Measurements from ENCODE around the gene DCAF17. TPM values are rescaled to one million over a fixed set of nuclear protein-coding genes. Genes with fewer than 3 reads are reported as not detected.
A peak's percentile ranks its signal among the peaks of the same experiment; 100 is the strongest.
"Not testable (repeated sequence)": the region's sequence is repeated elsewhere in the genome, so short reads cannot be mapped to it uniquely, and the experiment has no call there.

Gene DCAF17
- polyA plus RNA-seq, 5 donors, result 17.8 to 34.5 (median 32.5) TPM

DNA sequence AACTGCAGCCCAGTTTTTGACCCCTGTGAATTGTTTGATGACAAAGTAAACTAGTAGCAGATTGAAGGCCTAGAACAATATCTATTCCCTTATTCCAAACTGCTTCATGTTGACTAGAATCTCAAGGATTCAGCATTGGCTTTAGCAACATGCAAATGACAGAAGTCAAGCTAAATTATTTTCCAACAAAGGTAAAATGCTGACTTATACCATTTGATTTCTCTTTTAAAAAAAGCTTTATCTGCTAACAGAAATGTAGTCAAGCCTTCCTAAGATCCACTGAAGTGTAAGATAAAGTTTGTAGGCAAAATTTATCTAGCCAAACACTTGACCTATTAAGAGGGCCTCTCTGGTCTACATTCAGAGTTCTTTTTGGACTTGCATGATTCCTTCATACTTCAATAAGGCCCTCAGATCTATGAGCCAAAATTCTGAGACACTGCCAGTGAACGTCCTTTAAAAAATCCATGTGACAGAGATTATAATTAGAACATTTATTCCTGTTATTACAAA lies 78.7 kb downstream of the DCAF17 start:
- no peak for DNase-seq

- DNase-seq, result no peak
These were observed 79.7 kb downstream of the DCAF17 start for GRCh38 chr2:171513719-171514160.

GRCh38 chr2:171514908-171515582 lies 81.0 kb downstream of the DCAF17 start:
- no peak for DNase-seq

DNA sequence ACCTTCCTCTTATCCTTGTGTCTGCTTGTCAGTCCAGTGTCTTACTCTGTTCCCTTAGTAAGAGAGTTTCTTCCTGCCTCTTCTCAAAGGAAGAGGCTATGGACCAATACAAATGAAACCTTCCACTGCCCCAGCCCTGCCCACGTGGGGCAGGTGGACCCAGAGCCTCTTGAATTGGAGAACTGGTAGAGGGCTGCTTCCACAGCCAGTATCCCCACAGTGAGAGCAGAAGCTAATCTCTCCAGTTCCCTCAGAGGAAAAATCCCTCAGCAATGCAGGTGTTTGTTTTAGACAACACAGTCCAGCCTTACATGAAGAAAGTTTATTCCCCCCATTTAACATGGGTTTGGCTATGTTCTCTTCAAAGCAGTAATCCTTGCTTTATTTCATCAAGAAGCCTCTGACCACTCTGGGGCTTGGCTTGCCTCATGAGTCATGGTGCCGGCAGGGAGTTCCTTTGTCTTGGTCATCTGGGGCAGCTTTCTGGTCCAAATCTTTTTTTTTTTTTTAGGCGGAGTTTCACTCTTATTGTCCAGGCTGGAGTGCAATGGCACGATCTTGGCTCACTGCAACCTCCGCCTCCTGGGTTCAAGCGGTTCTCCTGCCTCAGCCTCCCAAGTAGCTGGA lies 81.8 kb downstream of the DCAF17 start:
- no peak for DNase-seq

GRCh38 chr2:171516793-171517192 lies 82.8 kb downstream of the DCAF17 start:
- no peak for DNase-seq

DNA sequence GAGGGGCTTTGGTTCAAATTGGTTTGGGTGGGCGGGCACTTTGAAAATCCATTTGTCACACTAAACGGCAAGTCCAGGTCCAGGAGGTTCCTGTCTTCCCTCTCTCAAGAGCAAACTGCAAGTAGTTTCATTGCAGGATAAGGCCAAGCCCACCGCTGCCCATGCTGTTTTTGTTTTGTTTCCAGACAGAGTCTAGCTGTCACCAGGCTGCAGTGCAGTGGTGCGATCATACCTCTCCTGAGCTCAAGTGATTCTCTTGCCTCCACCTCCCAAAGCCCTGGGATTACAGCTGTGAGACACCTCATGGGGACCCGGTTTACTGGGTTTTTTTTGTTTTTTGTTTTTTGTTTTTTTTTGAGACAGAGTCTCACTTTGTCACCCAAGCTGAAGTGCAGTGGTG lies 86.4 kb downstream of the DCAF17 start:
- no peak for DNase-seq

- no peak for DNase-seq
These were observed 87.5 kb downstream of the DCAF17 start for GRCh38 chr2:171521361-171522051.

- DNase-seq, result peak; percentile 86 to 89
These were observed 88.2 kb downstream of the DCAF17 start, which contains the start of gene CYBRD1 for GRCh38 chr2:171522052-171522787. CYBRD1 (plus strand) TSS chr2:171522474; CDS start chr2:171522546, 72 bp downstream.

- DNase-seq, result no peak
These were observed 88.7 kb downstream of the DCAF17 start for GRCh38 chr2:171522788-171523087.

DNA sequence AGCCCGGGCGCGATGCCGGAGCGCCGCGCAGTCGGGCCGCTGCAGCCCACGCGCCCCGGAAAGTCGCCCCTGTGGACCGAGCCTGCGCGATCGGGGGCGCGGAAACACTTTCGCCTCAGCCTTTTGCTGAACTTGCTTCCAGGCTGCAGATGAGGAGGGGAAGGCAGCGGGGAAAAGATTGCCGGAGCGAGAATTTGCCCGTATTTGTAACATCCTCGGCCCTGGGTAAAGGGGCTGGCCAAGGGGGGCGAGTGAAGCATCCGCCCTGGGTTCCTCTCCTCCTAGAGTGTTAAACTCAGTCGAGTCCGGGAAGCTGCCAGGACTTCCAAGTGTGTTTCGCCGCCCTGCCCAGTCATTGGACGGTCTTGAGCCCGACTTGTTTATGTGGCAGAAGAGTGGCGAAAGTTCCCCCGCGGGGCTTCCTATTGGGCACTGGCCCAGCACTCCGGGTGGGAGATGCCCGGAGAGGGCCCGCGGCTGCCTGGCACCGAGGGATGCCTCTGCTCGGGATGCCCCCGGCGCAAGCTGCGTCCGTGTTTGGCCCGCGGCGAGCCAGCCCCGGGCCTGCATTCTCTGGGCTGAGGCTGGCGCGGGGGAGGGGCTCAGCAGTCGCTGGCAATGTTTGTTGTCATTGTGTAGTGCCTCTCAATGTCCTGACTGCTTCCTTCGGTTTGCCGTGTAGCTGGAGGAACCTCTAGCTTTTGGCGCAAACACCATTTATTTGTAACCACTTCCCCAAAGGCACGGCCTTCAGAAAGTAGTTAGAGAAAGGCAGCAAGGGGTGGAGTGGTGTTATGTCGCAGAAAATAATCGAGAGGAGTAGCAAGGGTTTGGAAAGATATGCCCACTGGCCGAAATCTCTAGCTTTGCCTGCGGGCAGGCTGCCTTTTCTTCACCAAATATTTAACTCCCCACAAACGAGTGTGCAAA lies 89.3 kb downstream of the DCAF17 start:
- DNase-seq, result peak; percentile 80

- peak; percentile 33 to 42 for DNase-seq
These were observed 90.0 kb downstream of the DCAF17 start for GRCh38 chr2:171524018-171524401.

DNA sequence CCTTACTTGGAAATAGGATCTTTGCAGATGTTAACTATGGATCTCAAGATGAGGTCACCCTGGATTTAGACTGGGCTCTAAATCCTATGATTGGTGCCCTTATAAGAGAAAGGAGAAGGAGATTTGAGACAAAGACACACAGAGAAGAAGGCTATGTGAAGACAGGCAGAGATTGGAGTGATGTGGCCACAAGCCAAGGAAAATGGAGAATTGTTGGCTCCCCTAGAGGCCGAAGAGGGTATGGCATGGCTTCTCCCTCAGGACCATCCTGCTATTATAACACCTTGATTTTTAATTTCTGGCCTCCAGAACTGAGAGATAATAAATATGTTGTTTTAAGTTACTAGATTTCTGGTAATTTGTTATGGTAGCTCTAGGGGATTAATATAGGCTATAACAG lies 95.9 kb downstream of the DCAF17 start:
- DNase-seq, result no peak

GRCh38 chr2:171530378-171530777 lies 96.4 kb downstream of the DCAF17 start:
- no peak for DNase-seq

- not testable (repeated sequence) for DNase-seq
These were observed 96.8 kb downstream of the DCAF17 start for GRCh38 chr2:171530859-171531258.

GRCh38 chr2:171531291-171531690 lies 97.3 kb downstream of the DCAF17 start:
- DNase-seq, result no peak

DNA sequence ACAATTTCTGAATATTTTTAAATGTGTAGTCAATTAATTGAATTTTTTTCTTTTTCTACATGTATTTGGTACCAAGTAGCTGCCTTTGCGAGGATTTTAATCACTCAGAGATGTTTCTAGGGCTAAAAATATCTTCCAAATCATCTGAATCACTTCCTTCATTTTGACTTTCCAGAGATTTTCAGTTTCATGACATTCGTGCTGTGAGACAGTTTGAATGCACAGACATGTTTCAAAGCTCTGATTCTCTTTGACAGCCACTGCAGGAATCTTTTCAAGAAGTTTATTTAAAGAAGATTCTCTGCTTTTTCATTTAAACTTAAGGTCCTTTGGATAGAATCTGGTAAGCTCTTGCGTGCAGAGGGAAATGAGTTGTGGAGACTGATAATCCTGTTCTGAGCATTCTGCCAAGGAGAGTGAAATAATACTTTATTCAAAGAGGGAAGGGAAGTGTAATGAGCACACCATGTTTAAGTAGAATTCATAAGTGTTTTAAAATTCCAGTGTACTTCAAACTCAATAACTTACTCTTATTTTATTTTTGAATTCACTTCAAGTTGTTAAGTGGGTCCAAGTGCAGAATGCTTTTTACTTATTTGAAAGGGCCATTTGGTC lies 97.9 kb downstream of the DCAF17 start:
- DNase-seq, result no peak

DNA sequence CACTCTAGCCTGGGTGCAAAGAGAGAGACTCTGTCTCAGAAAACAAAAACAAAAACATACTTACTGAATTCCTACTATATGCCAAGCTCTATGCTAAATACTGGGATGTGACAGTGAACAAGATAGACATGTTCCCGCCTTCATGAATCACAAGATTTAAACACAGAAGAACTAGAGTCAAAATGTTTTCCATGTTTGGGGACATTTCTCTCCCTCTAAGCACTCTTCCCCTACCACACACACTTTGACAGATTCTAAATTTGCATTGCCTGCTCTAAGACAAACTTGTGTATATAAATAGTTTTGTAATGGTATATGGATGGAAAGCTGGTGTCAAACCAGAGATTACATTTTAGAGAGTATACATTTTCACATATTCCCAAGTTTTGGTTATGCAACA lies 99.3 kb downstream of the DCAF17 start:
- no peak for DNase-seq

Data from right lung (tissue), 5 donors.